ENCODE data around the gene GJC2. TPM values are rescaled to one million over a fixed set of nuclear protein-coding genes. Genes with fewer than 3 reads are reported as not detected.

GJC2 gene
- total and polyA plus RNA-seq, 10 of the 15 experiments (the other 5 are each of a cell fraction or from before 2014, with no cell fraction given), result 0.04 to 0.44 (median 0.07) TPM; not detected in 4

DNA sequence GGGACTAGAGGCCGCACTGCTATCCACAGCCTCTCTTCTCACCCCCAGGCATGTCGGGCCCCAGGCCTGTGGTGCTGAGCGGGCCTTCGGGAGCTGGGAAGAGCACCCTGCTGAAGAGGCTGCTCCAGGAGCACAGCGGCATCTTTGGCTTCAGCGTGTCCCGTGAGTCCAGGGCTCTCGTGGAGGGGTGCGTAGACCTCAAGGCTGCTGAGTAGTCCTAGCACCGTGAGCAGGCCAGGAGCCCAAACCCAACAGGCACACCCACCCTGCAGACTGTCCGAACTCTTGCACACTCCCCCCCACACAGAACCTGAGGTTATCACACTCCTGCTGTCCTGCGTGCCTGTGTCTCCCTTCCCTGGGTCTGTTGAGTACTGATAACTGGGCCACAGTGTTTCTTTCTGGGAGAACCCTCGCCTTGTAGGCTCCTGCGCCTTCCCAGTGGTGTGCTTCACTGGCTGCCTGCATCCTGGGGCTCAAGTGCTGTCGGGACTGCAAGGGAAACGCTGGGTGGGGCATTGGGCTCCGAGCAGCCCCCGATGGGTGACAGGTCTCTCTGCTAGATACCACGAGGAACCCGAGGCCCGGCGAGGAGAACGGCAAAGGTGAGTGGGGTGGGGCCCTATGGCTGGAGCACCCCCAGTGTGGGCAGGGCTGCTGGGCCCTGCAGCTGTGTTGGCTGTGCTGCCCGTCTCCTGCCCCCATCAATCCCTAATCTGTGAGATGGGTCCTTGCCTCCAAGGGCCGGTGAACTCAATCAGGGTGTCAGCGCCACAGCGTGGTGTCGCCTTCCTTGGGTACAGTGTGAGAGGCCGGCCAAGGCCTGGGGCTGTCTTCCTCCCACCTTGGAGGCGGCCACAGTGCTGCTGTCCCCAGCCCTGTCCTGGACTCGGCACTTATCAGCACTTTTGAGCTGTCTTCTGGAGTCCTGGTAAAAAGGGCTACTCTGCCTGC lies 4.0 kb upstream of the GJC2 start:
- no TSS peak for BruUV-seq (replicated peaks)
- TF ChIP-seq, protein P1, sequence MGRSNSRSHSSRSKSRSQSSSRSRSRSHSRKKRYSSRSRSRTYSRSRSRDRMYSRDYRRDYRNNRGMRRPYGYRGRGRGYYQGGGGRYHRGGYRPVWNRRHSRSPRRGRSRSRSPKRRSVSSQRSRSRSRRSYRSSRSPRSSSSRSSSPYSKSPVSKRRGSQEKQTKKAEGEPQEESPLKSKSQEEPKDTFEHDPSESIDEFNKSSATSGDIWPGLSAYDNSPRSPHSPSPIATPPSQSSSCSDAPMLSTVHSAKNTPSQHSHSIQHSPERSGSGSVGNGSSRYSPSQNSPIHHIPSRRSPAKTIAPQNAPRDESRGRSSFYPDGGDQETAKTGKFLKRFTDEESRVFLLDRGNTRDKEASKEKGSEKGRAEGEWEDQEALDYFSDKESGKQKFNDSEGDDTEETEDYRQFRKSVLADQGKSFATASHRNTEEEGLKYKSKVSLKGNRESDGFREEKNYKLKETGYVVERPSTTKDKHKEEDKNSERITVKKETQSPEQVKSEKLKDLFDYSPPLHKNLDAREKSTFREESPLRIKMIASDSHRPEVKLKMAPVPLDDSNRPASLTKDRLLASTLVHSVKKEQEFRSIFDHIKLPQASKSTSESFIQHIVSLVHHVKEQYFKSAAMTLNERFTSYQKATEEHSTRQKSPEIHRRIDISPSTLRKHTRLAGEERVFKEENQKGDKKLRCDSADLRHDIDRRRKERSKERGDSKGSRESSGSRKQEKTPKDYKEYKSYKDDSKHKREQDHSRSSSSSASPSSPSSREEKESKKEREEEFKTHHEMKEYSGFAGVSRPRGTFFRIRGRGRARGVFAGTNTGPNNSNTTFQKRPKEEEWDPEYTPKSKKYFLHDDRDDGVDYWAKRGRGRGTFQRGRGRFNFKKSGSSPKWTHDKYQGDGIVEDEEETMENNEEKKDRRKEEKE (IDR thresholded peaks at IDR 0.05), result no peak
- no peak for TF ChIP-seq CHD2 (IDR thresholded peaks at IDR 0.05; ENCODE audit: borderline replicate concordance, low read depth, low read length)
- TF ChIP-seq, protein P2, sequence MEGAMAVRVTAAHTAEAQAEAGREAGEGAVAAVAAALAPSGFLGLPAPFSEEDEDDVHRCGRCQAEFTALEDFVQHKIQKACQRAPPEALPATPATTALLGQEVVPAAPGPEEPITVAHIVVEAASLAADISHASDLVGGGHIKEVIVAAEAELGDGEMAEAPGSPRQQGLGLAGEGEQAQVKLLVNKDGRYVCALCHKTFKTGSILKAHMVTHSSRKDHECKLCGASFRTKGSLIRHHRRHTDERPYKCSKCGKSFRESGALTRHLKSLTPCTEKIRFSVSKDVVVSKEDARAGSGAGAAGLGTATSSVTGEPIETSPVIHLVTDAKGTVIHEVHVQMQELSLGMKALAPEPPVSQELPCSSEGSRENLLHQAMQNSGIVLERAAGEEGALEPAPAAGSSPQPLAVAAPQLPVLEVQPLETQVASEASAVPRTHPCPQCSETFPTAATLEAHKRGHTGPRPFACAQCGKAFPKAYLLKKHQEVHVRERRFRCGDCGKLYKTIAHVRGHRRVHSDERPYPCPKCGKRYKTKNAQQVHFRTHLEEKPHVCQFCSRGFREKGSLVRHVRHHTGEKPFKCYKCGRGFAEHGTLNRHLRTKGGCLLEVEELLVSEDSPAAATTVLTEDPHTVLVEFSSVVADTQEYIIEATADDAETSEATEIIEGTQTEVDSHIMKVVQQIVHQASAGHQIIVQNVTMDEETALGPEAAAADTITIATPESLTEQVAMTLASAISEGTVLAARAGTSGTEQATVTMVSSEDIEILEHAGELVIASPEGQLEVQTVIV (IDR thresholded peaks at IDR 0.05; ENCODE audit: borderline replicate concordance, partially characterized antibody), result no peak
- TF ChIP-seq RAD21 (IDR thresholded peaks at IDR 0.05; ENCODE audit: insufficient read depth, low read depth, low read length), result no peak
- TF ChIP-seq NFIC (IDR thresholded peaks at IDR 0.05; ENCODE audit: low read depth, low read length), result no peak
- no peak for TF ChIP-seq IKZF2 (IDR thresholded peaks at IDR 0.05)
- no peak for TF ChIP-seq CREM (IDR thresholded peaks at IDR 0.05; ENCODE audit: low read depth)
- no peak for TF ChIP-seq FOS (IDR thresholded peaks at IDR 0.05; ENCODE audit: borderline replicate concordance, extremely low read depth, insufficient read length)
- TF ChIP-seq BHLHE40 (IDR thresholded peaks at IDR 0.05; ENCODE audit: borderline replicate concordance in 1 of 2, low read depth in 2 of 2, low read length in 1 of 2), result no peak
- no peak for TF ChIP-seq ZNF24 (IDR thresholded peaks at IDR 0.05)
- TF ChIP-seq SREBF1 (IDR thresholded peaks at IDR 0.05; ENCODE audit: low read length), result no peak
- TF ChIP-seq ZNF217 (IDR thresholded peaks at IDR 0.05), result no peak
- no peak for TF ChIP-seq BMI1 (IDR thresholded peaks at IDR 0.05; ENCODE audit: borderline replicate concordance)
- in situ Hi-C loops (cut with MboI), result no loop called here
- Histone ChIP-seq H3K9me3 (replicated peaks; ENCODE audit: control insufficient read depth, insufficient read depth, low read length) (no peaks in the 10 kb centered on the region), H3K27me3 (replicated peaks in 1 of 2; ENCODE audit: control insufficient read depth in 2 of 2, insufficient read depth in 2 of 2, low read length in 1 of 2) (no peaks in the 10 kb centered on the region), H2AFZ (ENCODE audit: control insufficient read depth, low read depth, low read length) (no peak overlapping the region), H3K4me1 (ENCODE audit: control insufficient read depth, insufficient read depth, low read length) (peaks cover 12% of the 10 kb centered on the region), H3K27ac (ENCODE audit: control insufficient read depth, insufficient read depth) (no peak overlapping the region), H3K4me2 (ENCODE audit: control insufficient read depth, insufficient read depth) (no peak overlapping the region), H3K79me2 (ENCODE audit: control insufficient read depth, insufficient read depth, low read length) (peaks cover 49% of the 10 kb centered on the region), H4K20me1 (ENCODE audit: control insufficient read depth, insufficient read depth) (peaks cover 6% of the 10 kb centered on the region; the same call in 1 of the 2 replicates), H3K4me3 (no peak overlapping the region), H3K9ac (ENCODE audit: control insufficient read depth, insufficient read depth, low read length) (no peak overlapping the region), H3K36me3 (ENCODE audit: control insufficient read depth in 2 of 2, insufficient read depth in 2 of 2, low read length in 1 of 2) (peaks cover 8 to 17% of the 10 kb centered on the region in 2 experiments; a peak in 3 of 4 replicates)
- ChIA-PET POLR2A (no interaction called here), CTCF (no interaction called here), SMC1A (ENCODE audit: uncharacterized antibody, unreplicated experiment) (no interaction called here), RAD21 (ENCODE audit: unreplicated experiment) (no interaction called here)
- ATAC-seq (no peak), FAIRE-seq (no peak), DNase-seq (ENCODE audit: low read depth, low spot score) (no peak)
- 92% methylated on average over 30 of the region's 31 CpGs for WGBS (ENCODE audit: insufficient coverage, insufficient replicate concordance, low lambda C conversion rate, missing lambda C conversion rate)
- intact Hi-C loops (cut with micrococcal nuclease; ENCODE audit: unreplicated experiment), result no loop called here
